GM18873 (cell line): ENCODE measurements around the gene ATP6AP1.

Experiments used
- ATAC-seq: cut with Tn5 transposase; IDR thresholded peaks from one replicate; pipeline ENCODE4 v1.9.1; 2021; ENCODE audit warnings: mild to moderate bottlenecking, moderate library complexity, moderate number of reproducible peaks; ENCODE audit not compliant: unreplicated experiment, low FRiP score

ATP6AP1 gene

GRCh38 chrX:154485150-154486051, 56.9 kb downstream of the ATP6AP1 start:
- ATAC-seq = no peak

GRCh38 chrX:154486052-154486395, 57.5 kb downstream of the ATP6AP1 start:
- no peak for ATAC-seq
